OCI-LY1 (cell line): ENCODE results near the gene ME3.

Experiments
- H2AFZ ChIP-seq: fragments of 200-600 bp; sonication (generic), shearing (Covaris generic); 2 replicates; pipeline ENCODE4 v1.6.0; 2014; ENCODE audit warnings: antibody characterized with exemption, mild to moderate bottlenecking, low read length
- H3F3A ChIP-seq: fragments of 200-600 bp; sonication (generic), shearing (Covaris generic); 2 replicates; pipeline ENCODE4 v1.6.0; 2014; ENCODE audit warnings: mild to moderate bottlenecking, antibody characterized with exemption, low read length, moderate library complexity; ENCODE audit not compliant: insufficient read depth
- H3K27ac ChIP-seq: fragments of 200-600 bp; sonication (generic); 2 replicates; pipeline ENCODE4 v1.5.1; 2014; ENCODE audit warnings: low read length, mixed run types, mild to moderate bottlenecking, low read depth; ENCODE audit not compliant: poor library complexity, severe bottlenecking
- H3K27me3 ChIP-seq: fragments of 200-600 bp; sonication (generic); 2 replicates; pipeline ENCODE4 v1.6.0; 2014; ENCODE audit warnings: antibody characterized with exemption, mild to moderate bottlenecking, low read length, moderate library complexity; ENCODE audit not compliant: insufficient read depth
- H3K36me3 ChIP-seq: fragments of 200-600 bp; sonication (generic); 2 replicates; pipeline ENCODE4 v1.6.1; 2014; ENCODE audit warnings: mild to moderate bottlenecking, antibody characterized with exemption, low read length, moderate library complexity, mixed read lengths; ENCODE audit not compliant: insufficient read depth
- H3K4me1 ChIP-seq: fragments of 200-600 bp; sonication (generic); 2 replicates; pipeline ENCODE4 v1.5.1; 2014; ENCODE audit warnings: mild to moderate bottlenecking, low read length, moderate library complexity; ENCODE audit not compliant: insufficient read depth, severe bottlenecking
- H3K4me2 ChIP-seq: fragments of 200-600 bp; sonication (generic), shearing (Covaris generic); 2 replicates; pipeline ENCODE4 v1.6.1; 2014; ENCODE audit warnings: low read length
- H3K4me3 ChIP-seq: fragments of 200-600 bp; sonication (generic); 2 replicates; pipeline ENCODE4 v1.5.1; 2014; ENCODE audit warnings: low read length, low read depth, mild to moderate bottlenecking, mixed read lengths; ENCODE audit not compliant: poor library complexity, severe bottlenecking
- H3K79me2 ChIP-seq: fragments of 200-600 bp; shearing (Covaris generic); 2 replicates; pipeline ENCODE4 v1.6.1; 2016; ENCODE audit warnings: mixed run types, low read length, mixed read lengths; ENCODE audit not compliant: insufficient read depth
- H3K9ac ChIP-seq: fragments of 200-600 bp; sonication (generic), shearing (Covaris generic); 2 replicates; pipeline ENCODE4 v1.6.1; 2014; ENCODE audit warnings: mild to moderate bottlenecking, low read length, mixed read lengths
- H3K9me2 ChIP-seq: fragments of 200-600 bp; sonication (generic), shearing (Covaris generic); 2 replicates; pipeline ENCODE4 v1.6.1; 2014; ENCODE audit warnings: low read depth, mild to moderate bottlenecking, low read length, mixed read lengths
- H3K9me3 ChIP-seq: fragments of 200-600 bp; shearing (Covaris generic); 2 replicates; pipeline ENCODE4 v1.6.1; 2014; ENCODE audit warnings: low read length, mixed read lengths
- H4K20me1 ChIP-seq: fragments of 200-600 bp; sonication (generic), shearing (Covaris generic); 2 replicates; pipeline ENCODE4 v1.6.0; 2016; ENCODE audit warnings: mild to moderate bottlenecking, low read length; ENCODE audit not compliant: insufficient read depth
- EZH2 ChIP-seq: fragments of 200-600 bp; sonication (generic), shearing (Covaris generic); IDR thresholded peaks from 2 replicates; pipeline ENCODE4 v1.8.0; 2017; ENCODE audit warnings: borderline replicate concordance, mixed run types, mild to moderate bottlenecking, antibody characterized with exemption, low read length, moderate library complexity, mixed read lengths
- TF ChIP-seq, protein P1 (sequence below): fragments of 200-600 bp; sonication (generic), shearing (Covaris generic); IDR thresholded peaks from 2 replicates; pipeline ENCODE4 v1.5.1; 2017; ENCODE audit warnings: mild to moderate bottlenecking, antibody characterized with exemption, low read length, moderate library complexity, mixed read lengths

ME3 gene

DNA sequence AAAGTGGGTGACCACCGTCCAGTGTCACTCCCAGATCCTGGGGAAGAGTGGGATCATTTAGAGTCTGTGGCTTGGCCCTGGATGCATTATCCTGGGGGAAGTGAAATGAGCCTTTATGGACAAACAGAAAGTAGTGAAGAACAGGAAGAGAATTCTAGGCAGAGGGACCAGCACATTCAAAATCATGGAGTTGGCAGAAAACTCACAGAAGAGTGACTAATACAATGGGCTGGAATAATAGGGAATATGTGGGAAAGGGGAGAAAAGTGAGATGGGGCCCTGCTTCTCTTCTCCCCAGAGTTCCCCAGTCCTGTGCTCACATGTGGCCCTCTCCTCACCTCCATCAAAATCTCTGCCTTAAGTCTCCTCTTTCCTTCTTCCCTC is 213.4 kb downstream of the ME3 start:
- Histone ChIP-seq H4K20me1 (no peaks in the 10 kb centered on the region), H3K9me3 (no peaks in the 10 kb centered on the region), H2AFZ (no peak overlapping the region), H3K79me2 (no peaks in the 10 kb centered on the region), H3F3A (no peaks in the 10 kb centered on the region), H3K27ac (no peak overlapping the region), H3K27me3 (no peaks in the 10 kb centered on the region), H3K4me3 (no peak overlapping the region), H3K36me3 (no peaks in the 10 kb centered on the region), H3K9me2 (no peaks in the 10 kb centered on the region), H3K4me2 (no peak overlapping the region), H3K4me1 (no peaks in the 10 kb centered on the region), H3K9ac (no peak overlapping the region)
- TF ChIP-seq, protein P1, sequence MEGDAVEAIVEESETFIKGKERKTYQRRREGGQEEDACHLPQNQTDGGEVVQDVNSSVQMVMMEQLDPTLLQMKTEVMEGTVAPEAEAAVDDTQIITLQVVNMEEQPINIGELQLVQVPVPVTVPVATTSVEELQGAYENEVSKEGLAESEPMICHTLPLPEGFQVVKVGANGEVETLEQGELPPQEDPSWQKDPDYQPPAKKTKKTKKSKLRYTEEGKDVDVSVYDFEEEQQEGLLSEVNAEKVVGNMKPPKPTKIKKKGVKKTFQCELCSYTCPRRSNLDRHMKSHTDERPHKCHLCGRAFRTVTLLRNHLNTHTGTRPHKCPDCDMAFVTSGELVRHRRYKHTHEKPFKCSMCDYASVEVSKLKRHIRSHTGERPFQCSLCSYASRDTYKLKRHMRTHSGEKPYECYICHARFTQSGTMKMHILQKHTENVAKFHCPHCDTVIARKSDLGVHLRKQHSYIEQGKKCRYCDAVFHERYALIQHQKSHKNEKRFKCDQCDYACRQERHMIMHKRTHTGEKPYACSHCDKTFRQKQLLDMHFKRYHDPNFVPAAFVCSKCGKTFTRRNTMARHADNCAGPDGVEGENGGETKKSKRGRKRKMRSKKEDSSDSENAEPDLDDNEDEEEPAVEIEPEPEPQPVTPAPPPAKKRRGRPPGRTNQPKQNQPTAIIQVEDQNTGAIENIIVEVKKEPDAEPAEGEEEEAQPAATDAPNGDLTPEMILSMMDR = no peak
- no peak for TF ChIP-seq EZH2

DNA sequence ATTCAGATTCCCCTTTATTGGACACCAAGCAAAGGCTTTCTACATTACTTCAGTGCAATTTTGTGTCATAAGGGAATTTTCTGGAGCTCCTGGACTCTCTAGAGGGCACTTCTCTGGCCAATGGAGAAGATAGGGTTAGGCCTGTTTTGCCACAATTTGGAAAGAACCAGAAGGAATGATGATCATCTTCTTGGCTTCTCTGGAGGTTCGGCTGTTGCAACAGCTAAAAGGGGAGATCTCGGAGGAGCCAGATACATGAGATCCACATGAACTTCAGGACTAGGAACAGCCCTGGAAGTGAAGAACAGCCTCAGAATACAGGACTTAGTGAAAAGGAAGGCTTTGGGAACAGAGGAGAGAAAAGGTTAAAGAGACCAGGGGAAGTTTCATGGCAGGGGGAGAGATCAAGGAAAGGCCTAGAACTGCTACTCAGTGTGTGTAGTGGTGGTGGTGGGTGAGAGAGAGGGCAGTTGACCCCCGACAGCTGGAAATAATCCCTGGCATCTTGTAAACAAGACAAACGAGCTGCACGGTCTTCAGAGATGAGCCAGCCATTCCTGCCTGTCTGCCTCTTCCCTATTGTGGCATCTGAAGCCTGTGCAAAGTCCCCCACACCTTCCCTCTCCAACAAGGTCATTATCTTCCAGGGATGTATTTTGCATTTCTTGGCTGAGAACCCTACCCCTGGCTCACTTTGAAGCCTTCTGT is 214.0 kb downstream of the ME3 start:
- Histone ChIP-seq H3K9me3 (no peaks in the 10 kb centered on the region), H3K79me2 (no peaks in the 10 kb centered on the region), H3F3A (no peaks in the 10 kb centered on the region), H3K27me3 (no peaks in the 10 kb centered on the region), H4K20me1 (no peaks in the 10 kb centered on the region), H3K4me1 (no peaks in the 10 kb centered on the region), H3K9me2 (no peaks in the 10 kb centered on the region), H2AFZ (no peak overlapping the region), H3K4me3 (no peak overlapping the region), H3K36me3 (no peaks in the 10 kb centered on the region), H3K9ac (no peak overlapping the region), H3K27ac (no peak overlapping the region), H3K4me2 (no peak overlapping the region)
- no peak for TF ChIP-seq EZH2
- TF ChIP-seq, protein P1 = no peak

DNA sequence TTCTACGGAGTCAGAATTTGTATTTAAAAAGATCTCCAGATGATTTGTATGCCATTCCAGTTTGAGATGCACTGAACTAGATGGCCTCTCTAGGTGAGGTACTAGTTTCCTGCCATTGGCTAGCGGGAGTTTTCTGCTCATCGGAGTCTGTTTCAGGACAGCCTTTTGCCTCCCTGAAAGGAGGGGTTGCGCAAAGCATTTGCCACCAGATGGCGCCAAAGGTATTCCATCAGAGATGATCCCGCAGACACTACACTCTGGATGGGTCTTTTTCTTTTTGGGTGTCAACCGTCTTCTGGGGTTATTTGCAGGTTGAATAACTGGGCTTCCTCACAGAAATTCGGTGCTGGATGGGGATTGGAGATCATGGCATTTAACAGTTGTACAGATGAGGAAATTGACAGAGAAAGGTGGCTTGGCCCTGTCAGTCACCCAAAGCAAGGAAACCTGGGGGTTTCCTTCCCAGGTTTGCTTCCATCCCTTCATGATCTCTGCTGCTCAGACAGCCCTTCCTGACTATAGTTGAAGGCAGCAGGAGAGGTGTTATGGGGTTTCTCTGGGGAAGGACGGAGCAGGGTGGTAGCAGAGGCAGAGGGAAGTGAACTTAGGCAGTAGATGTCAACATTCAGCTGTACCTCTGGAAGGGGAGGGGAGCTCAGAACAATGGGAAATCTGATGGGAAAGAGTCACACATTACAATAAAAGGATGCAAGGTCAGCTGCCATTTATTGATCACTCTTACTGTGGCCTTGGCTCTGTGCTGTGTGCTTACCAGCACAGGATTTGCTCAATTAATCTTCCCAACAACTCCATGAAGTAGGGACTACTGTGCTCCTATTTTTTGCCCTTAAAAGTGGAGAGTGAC is 216.1 kb downstream of the ME3 start:
- Histone ChIP-seq H3K9me3 (no peaks in the 10 kb centered on the region), H3K27me3 (no peaks in the 10 kb centered on the region), H3K36me3 (no peaks in the 10 kb centered on the region), H3F3A (no peaks in the 10 kb centered on the region), H4K20me1 (no peaks in the 10 kb centered on the region), H3K79me2 (no peaks in the 10 kb centered on the region), H3K9me2 (no peaks in the 10 kb centered on the region), H2AFZ (no peak overlapping the region), H3K4me2 (no peak overlapping the region), H3K4me1 (no peaks in the 10 kb centered on the region), H3K9ac (no peak overlapping the region), H3K4me3 (no peak overlapping the region), H3K27ac (no peak overlapping the region)
- TF ChIP-seq EZH2 = no peak
- TF ChIP-seq, protein P1 = peak; percentile 97
